Body of pancreas (tissue), 4 donors: Measurements from ENCODE around the gene CHST9.

Experiments used
- POLR2A ChIP-seq, 3 donors: fragments of 450-650 bp; IDR thresholded peaks; one replicate each; pipeline ENCODE4 v1.6.1; 2016; ENCODE audit warnings: antibody characterized with exemption in 3 of 3, mild to moderate bottlenecking in 2 of 3
- TF ChIP-seq, protein P1 (sequence below), 7 experiments: fragments of 450-650 bp in 4 of 7; fragments of 200-600 bp in 3 of 7; sonication (generic) in 3 of 7; IDR thresholded peaks; one replicate each; pipeline ENCODE4 v1.5.1; 2016 to 2019; ENCODE audit warnings: antibody characterized with exemption in 7 of 7

DNA sequence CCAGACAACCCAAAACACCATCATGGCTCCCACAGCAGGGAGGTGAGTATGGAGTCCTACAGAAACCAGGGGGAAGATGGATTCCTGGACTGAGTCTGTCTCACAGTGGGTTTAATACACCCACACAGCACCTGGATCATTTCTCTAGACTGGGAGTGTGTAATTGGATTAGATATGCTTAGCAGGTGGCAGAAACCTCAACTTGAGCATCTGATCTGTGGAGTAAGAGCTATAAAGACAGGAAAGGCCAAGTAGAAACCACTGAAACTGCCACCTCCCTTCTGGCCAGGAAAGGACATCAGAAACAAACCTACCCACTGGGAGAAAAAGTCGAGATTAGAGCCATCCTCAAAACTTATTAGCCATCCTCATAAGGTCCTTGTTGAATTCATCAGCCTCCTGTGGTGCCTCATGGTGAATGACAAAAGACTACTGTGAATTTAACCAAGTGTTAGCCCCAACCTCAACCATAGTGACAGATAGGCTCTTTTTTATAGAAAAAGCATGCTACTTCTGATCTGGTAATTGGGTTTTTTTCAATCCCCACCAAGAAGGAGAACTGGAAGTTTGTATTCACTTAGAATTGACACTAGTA is 28.1 kb upstream of the CHST9 start:
- TF ChIP-seq, protein P1, sequence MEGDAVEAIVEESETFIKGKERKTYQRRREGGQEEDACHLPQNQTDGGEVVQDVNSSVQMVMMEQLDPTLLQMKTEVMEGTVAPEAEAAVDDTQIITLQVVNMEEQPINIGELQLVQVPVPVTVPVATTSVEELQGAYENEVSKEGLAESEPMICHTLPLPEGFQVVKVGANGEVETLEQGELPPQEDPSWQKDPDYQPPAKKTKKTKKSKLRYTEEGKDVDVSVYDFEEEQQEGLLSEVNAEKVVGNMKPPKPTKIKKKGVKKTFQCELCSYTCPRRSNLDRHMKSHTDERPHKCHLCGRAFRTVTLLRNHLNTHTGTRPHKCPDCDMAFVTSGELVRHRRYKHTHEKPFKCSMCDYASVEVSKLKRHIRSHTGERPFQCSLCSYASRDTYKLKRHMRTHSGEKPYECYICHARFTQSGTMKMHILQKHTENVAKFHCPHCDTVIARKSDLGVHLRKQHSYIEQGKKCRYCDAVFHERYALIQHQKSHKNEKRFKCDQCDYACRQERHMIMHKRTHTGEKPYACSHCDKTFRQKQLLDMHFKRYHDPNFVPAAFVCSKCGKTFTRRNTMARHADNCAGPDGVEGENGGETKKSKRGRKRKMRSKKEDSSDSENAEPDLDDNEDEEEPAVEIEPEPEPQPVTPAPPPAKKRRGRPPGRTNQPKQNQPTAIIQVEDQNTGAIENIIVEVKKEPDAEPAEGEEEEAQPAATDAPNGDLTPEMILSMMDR (IDR thresholded peaks at IDR 0.05) = no peak
- no peak for TF ChIP-seq POLR2A (IDR thresholded peaks at IDR 0.05)
